ENCODE data around the gene CGB8.

DNA sequence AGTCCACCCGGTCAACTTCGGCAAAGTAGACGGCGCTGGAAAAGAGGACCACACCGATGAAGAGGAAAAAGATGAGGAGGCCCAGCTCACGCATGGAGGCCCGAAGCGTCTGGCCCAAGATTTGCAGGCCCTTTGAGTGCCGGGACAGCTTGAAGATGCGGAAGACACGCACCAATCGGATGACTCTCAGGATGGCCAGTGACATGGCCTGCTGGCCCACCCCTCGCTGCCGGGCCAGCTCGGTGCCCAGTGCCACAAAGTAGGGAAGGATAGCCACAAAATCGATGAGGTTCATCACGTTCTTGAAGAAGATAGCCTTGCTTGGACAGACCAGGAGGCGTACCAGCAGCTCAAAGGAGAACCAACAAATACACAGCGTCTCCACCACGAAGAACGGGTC is 21.5 kb upstream of the CGB8 start:
- no peak for TF ChIP-seq CREB1 (CRISPR knock-in tag; IDR thresholded peaks at IDR 0.05; ENCODE audit: low read depth)
- TF ChIP-seq, protein P1, sequence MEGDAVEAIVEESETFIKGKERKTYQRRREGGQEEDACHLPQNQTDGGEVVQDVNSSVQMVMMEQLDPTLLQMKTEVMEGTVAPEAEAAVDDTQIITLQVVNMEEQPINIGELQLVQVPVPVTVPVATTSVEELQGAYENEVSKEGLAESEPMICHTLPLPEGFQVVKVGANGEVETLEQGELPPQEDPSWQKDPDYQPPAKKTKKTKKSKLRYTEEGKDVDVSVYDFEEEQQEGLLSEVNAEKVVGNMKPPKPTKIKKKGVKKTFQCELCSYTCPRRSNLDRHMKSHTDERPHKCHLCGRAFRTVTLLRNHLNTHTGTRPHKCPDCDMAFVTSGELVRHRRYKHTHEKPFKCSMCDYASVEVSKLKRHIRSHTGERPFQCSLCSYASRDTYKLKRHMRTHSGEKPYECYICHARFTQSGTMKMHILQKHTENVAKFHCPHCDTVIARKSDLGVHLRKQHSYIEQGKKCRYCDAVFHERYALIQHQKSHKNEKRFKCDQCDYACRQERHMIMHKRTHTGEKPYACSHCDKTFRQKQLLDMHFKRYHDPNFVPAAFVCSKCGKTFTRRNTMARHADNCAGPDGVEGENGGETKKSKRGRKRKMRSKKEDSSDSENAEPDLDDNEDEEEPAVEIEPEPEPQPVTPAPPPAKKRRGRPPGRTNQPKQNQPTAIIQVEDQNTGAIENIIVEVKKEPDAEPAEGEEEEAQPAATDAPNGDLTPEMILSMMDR (conservative IDR thresholded peaks at IDR 0.05; ENCODE audit: low read depth in 2 of 2), result no peak
- TF ChIP-seq, protein P2, sequence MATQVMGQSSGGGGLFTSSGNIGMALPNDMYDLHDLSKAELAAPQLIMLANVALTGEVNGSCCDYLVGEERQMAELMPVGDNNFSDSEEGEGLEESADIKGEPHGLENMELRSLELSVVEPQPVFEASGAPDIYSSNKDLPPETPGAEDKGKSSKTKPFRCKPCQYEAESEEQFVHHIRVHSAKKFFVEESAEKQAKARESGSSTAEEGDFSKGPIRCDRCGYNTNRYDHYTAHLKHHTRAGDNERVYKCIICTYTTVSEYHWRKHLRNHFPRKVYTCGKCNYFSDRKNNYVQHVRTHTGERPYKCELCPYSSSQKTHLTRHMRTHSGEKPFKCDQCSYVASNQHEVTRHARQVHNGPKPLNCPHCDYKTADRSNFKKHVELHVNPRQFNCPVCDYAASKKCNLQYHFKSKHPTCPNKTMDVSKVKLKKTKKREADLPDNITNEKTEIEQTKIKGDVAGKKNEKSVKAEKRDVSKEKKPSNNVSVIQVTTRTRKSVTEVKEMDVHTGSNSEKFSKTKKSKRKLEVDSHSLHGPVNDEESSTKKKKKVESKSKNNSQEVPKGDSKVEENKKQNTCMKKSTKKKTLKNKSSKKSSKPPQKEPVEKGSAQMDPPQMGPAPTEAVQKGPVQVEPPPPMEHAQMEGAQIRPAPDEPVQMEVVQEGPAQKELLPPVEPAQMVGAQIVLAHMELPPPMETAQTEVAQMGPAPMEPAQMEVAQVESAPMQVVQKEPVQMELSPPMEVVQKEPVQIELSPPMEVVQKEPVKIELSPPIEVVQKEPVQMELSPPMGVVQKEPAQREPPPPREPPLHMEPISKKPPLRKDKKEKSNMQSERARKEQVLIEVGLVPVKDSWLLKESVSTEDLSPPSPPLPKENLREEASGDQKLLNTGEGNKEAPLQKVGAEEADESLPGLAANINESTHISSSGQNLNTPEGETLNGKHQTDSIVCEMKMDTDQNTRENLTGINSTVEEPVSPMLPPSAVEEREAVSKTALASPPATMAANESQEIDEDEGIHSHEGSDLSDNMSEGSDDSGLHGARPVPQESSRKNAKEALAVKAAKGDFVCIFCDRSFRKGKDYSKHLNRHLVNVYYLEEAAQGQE (IDR thresholded peaks at IDR 0.05; ENCODE audit: unreplicated experiment), result no peak
